H1 (cell line): Measurements from ENCODE around the gene CYBA. TPM values are rescaled to one million over a fixed set of nuclear protein-coding genes. Genes with fewer than 3 reads are reported as not detected.

Experiments
- FOSL1 ChIP-seq: IDR thresholded peaks from 2 replicates; pipeline ENCODE4 v1.6.1; 2011; ENCODE audit warnings: mild to moderate bottlenecking, low read depth, low read length, moderate library complexity; ENCODE audit not compliant: insufficient read depth
- polyA plus RNA-seq, 7 experiments: library from polyadenylated mRNA; depleted of rRNA in 3 of 7; stranded (reverse) in 5 of 7; unstranded in 2 of 7; fragments of >200 nt in 5 of 7; fragments of 200-250 nt in 2 of 7; gene quantifications; 1 replicate in 5 of 7; 2 replicates in 1 of 7; 4 replicates in 1 of 7; pipeline versions ENCODE4 v1.2.1 to v1.2.3, GENCODE V29; 2011 to 2013; ENCODE audit warnings: missing spikeins in 2 of 7, mixed read lengths in 2 of 7
- total RNA-seq: library from RNA; stranded (reverse); fragmentation: NEBNext Ultra II Directional; extraction: Animal tissue kit (Norgen Biotek cat#: 25700); gene quantifications from 2 replicates; pipeline ENCODE4 v1.2.1, GENCODE V29; 2021
- TF ChIP-seq, protein P1 (sequence below): IDR thresholded peaks from 2 replicates; pipeline ENCODE4 v1.6.1; 2012; ENCODE audit warnings: low read length, inconsistent platforms
- TF ChIP-seq, protein P2 (sequence below): IDR thresholded peaks from 2 replicates; pipeline ENCODE4 v1.6.1; 2012; ENCODE audit warnings: inconsistent platforms
- TF ChIP-seq, protein P3 (sequence below), 3 experiments: IDR thresholded peaks; 1 replicate in 2 of 3; 2 replicates in 1 of 3; pipeline versions ENCODE4 v1.5.1 to v1.6.1; 2011; ENCODE audit warnings: low read length in 3 of 3, mild to moderate bottlenecking in 3 of 3, inconsistent platforms in 2 of 3, low read depth in 1 of 3, moderate library complexity in 1 of 3; ENCODE audit not compliant: insufficient read depth in 1 of 3; ENCODE audit errors: control extremely low read depth in 1 of 3

The CYBA gene
- total and polyA plus RNA-seq, 2 of the 8 experiments (the other 6 are each of a cell fraction or from before 2014, with no cell fraction given) = 136 to 254 TPM

DNA sequence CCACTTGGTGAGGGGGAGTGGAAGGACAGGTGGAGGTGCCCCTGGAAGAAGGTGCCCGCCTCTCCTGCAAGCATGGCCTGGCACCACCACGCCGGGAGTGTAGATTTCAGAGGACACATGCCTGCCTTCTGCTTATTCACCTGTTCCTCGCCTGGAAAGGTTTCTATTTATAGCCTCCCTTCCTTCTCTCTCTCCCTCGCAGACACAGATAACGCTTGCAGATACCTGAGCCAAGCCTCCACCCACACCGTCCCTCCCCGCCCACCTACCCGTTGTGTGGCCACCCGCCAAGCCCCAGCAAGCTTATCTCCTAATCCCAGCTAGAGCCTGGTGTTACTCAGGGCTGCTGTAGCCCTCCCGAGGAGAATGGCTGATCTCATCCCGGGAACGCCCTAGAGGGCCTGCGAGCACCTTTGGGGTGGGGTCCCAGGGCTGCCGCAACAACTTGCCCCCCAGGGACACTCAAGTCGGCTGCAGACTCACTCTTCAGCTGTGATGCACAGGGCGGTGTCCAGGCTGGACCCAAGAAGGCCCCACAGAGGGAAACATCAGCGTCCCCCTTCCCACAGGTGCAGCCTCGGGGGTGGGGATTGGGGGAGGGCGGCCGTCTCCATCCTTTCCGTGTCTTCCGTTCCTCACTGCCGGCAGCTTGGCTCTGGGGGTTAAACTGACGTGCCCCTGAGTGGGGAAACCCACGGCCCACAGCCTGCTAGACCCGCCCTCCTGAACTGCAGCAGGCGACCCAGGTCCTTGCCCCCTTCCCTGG lies 37.3 kb upstream of the CYBA start (continued):
- TF ChIP-seq, protein P1, sequence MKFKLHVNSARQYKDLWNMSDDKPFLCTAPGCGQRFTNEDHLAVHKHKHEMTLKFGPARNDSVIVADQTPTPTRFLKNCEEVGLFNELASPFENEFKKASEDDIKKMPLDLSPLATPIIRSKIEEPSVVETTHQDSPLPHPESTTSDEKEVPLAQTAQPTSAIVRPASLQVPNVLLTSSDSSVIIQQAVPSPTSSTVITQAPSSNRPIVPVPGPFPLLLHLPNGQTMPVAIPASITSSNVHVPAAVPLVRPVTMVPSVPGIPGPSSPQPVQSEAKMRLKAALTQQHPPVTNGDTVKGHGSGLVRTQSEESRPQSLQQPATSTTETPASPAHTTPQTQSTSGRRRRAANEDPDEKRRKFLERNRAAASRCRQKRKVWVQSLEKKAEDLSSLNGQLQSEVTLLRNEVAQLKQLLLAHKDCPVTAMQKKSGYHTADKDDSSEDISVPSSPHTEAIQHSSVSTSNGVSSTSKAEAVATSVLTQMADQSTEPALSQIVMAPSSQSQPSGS = no peak
- TF ChIP-seq, protein P2, sequence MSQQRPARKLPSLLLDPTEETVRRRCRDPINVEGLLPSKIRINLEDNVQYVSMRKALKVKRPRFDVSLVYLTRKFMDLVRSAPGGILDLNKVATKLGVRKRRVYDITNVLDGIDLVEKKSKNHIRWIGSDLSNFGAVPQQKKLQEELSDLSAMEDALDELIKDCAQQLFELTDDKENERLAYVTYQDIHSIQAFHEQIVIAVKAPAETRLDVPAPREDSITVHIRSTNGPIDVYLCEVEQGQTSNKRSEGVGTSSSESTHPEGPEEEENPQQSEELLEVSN = no peak
- TF ChIP-seq, protein P3, sequence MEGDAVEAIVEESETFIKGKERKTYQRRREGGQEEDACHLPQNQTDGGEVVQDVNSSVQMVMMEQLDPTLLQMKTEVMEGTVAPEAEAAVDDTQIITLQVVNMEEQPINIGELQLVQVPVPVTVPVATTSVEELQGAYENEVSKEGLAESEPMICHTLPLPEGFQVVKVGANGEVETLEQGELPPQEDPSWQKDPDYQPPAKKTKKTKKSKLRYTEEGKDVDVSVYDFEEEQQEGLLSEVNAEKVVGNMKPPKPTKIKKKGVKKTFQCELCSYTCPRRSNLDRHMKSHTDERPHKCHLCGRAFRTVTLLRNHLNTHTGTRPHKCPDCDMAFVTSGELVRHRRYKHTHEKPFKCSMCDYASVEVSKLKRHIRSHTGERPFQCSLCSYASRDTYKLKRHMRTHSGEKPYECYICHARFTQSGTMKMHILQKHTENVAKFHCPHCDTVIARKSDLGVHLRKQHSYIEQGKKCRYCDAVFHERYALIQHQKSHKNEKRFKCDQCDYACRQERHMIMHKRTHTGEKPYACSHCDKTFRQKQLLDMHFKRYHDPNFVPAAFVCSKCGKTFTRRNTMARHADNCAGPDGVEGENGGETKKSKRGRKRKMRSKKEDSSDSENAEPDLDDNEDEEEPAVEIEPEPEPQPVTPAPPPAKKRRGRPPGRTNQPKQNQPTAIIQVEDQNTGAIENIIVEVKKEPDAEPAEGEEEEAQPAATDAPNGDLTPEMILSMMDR (IDR thresholded peaks at IDR 0.05; ENCODE audit: control extremely low read depth in 1 of 3, insufficient read depth in 1 of 3, low read depth in 1 of 3, low read length in 3 of 3) = no peak
- no peak for TF ChIP-seq FOSL1
